Measurements from ENCODE around the gene ZNF792. TPM values are rescaled to one million over a fixed set of nuclear protein-coding genes. Genes with fewer than 3 reads are reported as not detected.

ZNF792 gene
- polyA plus RNA-seq, 1 of the 3 experiments (the other 2 are of a cell fraction): 1.5 TPM

DNA sequence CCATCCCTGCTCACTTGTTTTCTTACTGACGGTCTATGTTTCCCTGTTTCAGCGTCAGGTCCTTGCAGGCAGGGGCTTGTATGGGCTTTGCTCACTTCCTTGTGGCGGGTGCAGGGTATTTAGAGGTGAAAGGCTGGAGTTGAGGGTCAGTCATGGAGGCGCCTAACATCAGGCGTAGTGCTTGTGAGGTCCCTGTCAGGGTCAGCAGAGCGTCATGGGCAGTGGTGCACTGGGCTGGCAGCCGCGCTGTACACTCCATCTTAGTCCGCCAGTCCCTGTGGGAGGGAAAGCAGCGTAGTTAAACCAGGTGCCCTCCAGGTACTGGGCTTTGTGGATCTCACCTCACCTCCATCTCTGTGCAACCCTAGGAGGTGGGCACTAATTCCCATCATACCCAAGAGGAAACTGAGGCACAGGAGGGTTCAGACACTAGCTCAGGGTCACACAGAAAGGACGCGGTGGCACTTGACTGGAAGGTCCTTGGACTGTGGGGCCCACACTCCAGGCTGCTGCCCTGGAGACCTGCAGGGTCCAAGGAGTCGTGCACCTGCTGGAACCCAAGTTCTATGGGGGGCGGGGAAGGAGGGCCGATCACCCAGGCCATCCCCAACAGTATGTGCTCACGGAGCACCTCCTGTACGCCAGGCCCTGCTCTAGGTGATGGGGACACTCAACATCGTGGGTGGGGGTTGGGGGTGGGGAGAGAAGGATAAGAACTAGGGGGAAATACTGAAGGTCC lies 40.7 kb upstream of the ZNF792 start:
- ChIA-PET CTCF (interaction anchor here (1.4 kb wide), 1 partner anchor 8 kb away, joined by 5 read pairs; no protein-coding TSS in a partner anchor), POLR2A (no interaction called here)
- no peaks in the 10 kb centered on the region for H3K9me2 ChIP-seq
- no peak for TF ChIP-seq JUND (IDR thresholded peaks at IDR 0.05)
- TF ChIP-seq, protein P1, sequence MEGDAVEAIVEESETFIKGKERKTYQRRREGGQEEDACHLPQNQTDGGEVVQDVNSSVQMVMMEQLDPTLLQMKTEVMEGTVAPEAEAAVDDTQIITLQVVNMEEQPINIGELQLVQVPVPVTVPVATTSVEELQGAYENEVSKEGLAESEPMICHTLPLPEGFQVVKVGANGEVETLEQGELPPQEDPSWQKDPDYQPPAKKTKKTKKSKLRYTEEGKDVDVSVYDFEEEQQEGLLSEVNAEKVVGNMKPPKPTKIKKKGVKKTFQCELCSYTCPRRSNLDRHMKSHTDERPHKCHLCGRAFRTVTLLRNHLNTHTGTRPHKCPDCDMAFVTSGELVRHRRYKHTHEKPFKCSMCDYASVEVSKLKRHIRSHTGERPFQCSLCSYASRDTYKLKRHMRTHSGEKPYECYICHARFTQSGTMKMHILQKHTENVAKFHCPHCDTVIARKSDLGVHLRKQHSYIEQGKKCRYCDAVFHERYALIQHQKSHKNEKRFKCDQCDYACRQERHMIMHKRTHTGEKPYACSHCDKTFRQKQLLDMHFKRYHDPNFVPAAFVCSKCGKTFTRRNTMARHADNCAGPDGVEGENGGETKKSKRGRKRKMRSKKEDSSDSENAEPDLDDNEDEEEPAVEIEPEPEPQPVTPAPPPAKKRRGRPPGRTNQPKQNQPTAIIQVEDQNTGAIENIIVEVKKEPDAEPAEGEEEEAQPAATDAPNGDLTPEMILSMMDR (IDR thresholded peaks at IDR 0.05): no peak
- no peak for TF ChIP-seq NRF1 (IDR thresholded peaks at IDR 0.05; ENCODE audit: low read depth, low read length)
- TF ChIP-seq SMC3 (IDR thresholded peaks at IDR 0.05; ENCODE audit: low read depth, low read length): no peak
- TF ChIP-seq, protein P2, sequence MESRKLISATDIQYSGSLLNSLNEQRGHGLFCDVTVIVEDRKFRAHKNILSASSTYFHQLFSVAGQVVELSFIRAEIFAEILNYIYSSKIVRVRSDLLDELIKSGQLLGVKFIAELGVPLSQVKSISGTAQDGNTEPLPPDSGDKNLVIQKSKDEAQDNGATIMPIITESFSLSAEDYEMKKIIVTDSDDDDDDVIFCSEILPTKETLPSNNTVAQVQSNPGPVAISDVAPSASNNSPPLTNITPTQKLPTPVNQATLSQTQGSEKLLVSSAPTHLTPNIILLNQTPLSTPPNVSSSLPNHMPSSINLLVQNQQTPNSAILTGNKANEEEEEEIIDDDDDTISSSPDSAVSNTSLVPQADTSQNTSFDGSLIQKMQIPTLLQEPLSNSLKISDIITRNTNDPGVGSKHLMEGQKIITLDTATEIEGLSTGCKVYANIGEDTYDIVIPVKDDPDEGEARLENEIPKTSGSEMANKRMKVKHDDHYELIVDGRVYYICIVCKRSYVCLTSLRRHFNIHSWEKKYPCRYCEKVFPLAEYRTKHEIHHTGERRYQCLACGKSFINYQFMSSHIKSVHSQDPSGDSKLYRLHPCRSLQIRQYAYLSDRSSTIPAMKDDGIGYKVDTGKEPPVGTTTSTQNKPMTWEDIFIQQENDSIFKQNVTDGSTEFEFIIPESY (IDR thresholded peaks at IDR 0.05; ENCODE audit: borderline replicate concordance, low read depth): no peak
- no peak for TF ChIP-seq EP300 (IDR thresholded peaks at IDR 0.05; ENCODE audit: borderline replicate concordance in 1 of 2, low read depth in 1 of 2, low read length in 1 of 2)
- TF ChIP-seq, protein P3, sequence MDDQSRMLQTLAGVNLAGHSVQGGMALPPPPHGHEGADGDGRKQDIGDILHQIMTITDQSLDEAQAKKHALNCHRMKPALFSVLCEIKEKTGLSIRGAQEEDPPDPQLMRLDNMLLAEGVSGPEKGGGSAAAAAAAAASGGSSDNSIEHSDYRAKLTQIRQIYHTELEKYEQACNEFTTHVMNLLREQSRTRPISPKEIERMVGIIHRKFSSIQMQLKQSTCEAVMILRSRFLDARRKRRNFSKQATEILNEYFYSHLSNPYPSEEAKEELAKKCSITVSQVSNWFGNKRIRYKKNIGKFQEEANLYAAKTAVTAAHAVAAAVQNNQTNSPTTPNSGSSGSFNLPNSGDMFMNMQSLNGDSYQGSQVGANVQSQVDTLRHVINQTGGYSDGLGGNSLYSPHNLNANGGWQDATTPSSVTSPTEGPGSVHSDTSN (IDR thresholded peaks at IDR 0.05): no peak
- H3K4me3 ChIP-seq (ENCODE audit: low read depth in 2 of 2, low read length in 1 of 2): no peak overlapping the region
- peaks cover 80% of the 10 kb centered on the region for H3K79me2 ChIP-seq (ENCODE audit: insufficient read depth)
- H3K9me3 ChIP-seq: no peaks in the 10 kb centered on the region
- WGBS (ENCODE audit: low lambda C conversion rate): 96% methylated on average over 16 of the region's 18 CpGs
- H4K20me1 ChIP-seq (ENCODE audit: insufficient read depth): peaks cover 51% of the 10 kb centered on the region
- no peak overlapping the region for H3K27ac ChIP-seq (ENCODE audit: low read depth in 2 of 2, low read length in 1 of 2)
- no peak overlapping the region for H2AFZ ChIP-seq (ENCODE audit: low read depth)
- H3K4me1 ChIP-seq (ENCODE audit: control insufficient read depth in 1 of 2, insufficient read depth in 2 of 2, low read depth in 1 of 2, low read length in 1 of 2): peaks cover under 1 to 6% of the 10 kb centered on the region in 2 experiments; a peak in 2 of 4 replicates
- H3K9ac ChIP-seq: no peak overlapping the region
- DNase-seq: no peak
- H3F3A ChIP-seq (replicated peaks; ENCODE audit: insufficient read depth): no peaks in the 10 kb centered on the region
- H3K27me3 ChIP-seq (ENCODE audit: insufficient read depth): no peaks in the 10 kb centered on the region
- peaks cover 0 to 12% of the 10 kb centered on the region in 2 experiments for H3K36me3 ChIP-seq (replicated peaks in 1 of 2; ENCODE audit: control insufficient read depth in 1 of 2, insufficient read depth in 2 of 2, low read length in 1 of 2)
- H3K4me2 ChIP-seq: no peak overlapping the region

DNA sequence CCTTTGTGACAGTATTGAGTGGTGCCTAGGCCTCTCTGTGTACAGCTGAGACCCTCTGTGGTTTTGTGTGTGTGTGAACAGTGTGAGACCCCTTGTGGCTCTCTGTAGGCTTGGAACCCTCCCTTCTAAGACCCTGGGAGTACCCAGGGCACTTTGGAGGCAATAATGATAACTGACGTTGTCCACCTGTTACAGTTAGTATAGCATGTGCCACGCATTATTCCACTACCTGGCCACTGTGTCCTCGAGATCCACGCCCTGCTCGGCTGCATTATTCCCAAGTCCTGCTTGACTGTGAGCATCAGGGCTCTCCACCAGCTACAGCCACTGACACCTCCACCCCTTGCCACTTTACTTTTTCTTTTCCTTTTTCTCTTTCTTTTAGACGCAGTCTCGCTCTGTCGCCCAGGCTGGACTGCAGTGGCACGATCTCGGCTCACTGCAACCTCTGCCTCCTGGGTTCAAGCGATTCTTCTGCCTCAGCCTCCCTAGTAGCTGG lies 38.1 kb upstream of the ZNF792 start:
- POLR2A ChIA-PET: interaction anchor here (1.3 kb wide), 1 partner anchor 39 kb away, joined by 4 read pairs; no protein-coding TSS in a partner anchor
- H3F3A ChIP-seq (replicated peaks; ENCODE audit: insufficient read depth): no peaks in the 10 kb centered on the region
- H3K4me1 ChIP-seq (ENCODE audit: control insufficient read depth in 1 of 2, insufficient read depth in 2 of 2, low read depth in 1 of 2, low read length in 1 of 2): peaks cover 7 to 16% of the 10 kb centered on the region in 2 experiments; a peak in 2 of 4 replicates
- no peak overlapping the region for H2AFZ ChIP-seq (ENCODE audit: low read depth)
- WGBS (ENCODE audit: low lambda C conversion rate): 93% methylated on average over 11 of the region's 11 CpGs
- H3K4me2 ChIP-seq: no peak overlapping the region
- H3K27me3 ChIP-seq (ENCODE audit: insufficient read depth): no peaks in the 10 kb centered on the region
- H3K9me2 ChIP-seq: no peaks in the 10 kb centered on the region
- H3K79me2 ChIP-seq (ENCODE audit: insufficient read depth): peaks cover 77% of the 10 kb centered on the region
- peak overlapping the region; percentile 82; the same call in 1 of the 2 replicates for H3K9ac ChIP-seq
- CTCF ChIA-PET: interaction anchor here (0.9 to 2.7 kb wide), 6 partner anchors 10 to 164 kb away, joined by 3 to 16 read pairs (median 5); partner anchors contain the start of gene FXYD3
- H3K4me3 ChIP-seq (ENCODE audit: low read depth in 2 of 2, low read length in 1 of 2): 0 out of 4 replicates have a peak overlapping the region, but pooled peaks of 1 of the 2 experiments have one; percentile 79
- no peaks in the 10 kb centered on the region for H3K9me3 ChIP-seq
- DNase-seq: peak; percentile 19
- no peak overlapping the region for H3K27ac ChIP-seq (ENCODE audit: low read depth in 2 of 2, low read length in 1 of 2)
- peaks cover 0 to 2% of the 10 kb centered on the region in 2 experiments for H3K36me3 ChIP-seq (replicated peaks in 1 of 2; ENCODE audit: control insufficient read depth in 1 of 2, insufficient read depth in 2 of 2, low read length in 1 of 2)
- peaks cover 45% of the 10 kb centered on the region for H4K20me1 ChIP-seq (ENCODE audit: insufficient read depth)
- TF ChIP-seq SMC3 (IDR thresholded peaks at IDR 0.05; ENCODE audit: low read depth, low read length): no peak
- TF ChIP-seq GABPA (IDR thresholded peaks at IDR 0.05; ENCODE audit: low read depth): no peak
- TF ChIP-seq TEAD4 (IDR thresholded peaks at IDR 0.05; ENCODE audit: borderline replicate concordance, insufficient read depth): no peak
- no peak for TF ChIP-seq FOSL2 (IDR thresholded peaks at IDR 0.05; ENCODE audit: borderline replicate concordance, low read depth)
- TF ChIP-seq NRF1 (IDR thresholded peaks at IDR 0.05; ENCODE audit: low read depth, low read length): no peak
- TF ChIP-seq FOXJ3 (CRISPR knock-in tag; IDR thresholded peaks at IDR 0.05): no peak
- TF ChIP-seq, protein P4, sequence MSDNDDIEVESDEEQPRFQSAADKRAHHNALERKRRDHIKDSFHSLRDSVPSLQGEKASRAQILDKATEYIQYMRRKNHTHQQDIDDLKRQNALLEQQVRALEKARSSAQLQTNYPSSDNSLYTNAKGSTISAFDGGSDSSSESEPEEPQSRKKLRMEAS (IDR thresholded peaks at IDR 0.05; ENCODE audit: low read depth): no peak
- no peak for TF ChIP-seq ELF1 (IDR thresholded peaks at IDR 0.05)
- TF ChIP-seq, protein P5, sequence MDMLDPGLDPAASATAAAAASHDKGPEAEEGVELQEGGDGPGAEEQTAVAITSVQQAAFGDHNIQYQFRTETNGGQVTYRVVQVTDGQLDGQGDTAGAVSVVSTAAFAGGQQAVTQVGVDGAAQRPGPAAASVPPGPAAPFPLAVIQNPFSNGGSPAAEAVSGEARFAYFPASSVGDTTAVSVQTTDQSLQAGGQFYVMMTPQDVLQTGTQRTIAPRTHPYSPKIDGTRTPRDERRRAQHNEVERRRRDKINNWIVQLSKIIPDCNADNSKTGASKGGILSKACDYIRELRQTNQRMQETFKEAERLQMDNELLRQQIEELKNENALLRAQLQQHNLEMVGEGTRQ (IDR thresholded peaks at IDR 0.05; ENCODE audit: borderline replicate concordance, low read depth, low read length): no peak
- TF ChIP-seq, protein P3 (IDR thresholded peaks at IDR 0.05): no peak
- TF ChIP-seq, protein P1 (IDR thresholded peaks at IDR 0.05): no peak

All from SK-N-SH (cell line).